ENCODE measurements around the gene CIITA. TPM values are rescaled to one million over a fixed set of nuclear protein-coding genes. Genes with fewer than 3 reads are reported as not detected.
A peak's percentile ranks its signal among the peaks of the same experiment; 100 is the strongest.

The CIITA gene
- total and polyA plus RNA-seq, 10 of the 15 experiments (the other 5 are each of a cell fraction or from before 2014, with no cell fraction given) = 11.5 to 145 (median 49.7) TPM

GRCh38 chr16:10957771-10958482 is 80.9 kb downstream of the CIITA start:
- BruUV-seq (replicated peaks) = no TSS peak
- CTCF ChIA-PET = interaction anchor here (0.6 to 4.6 kb wide), 12 partner anchors 7 to 448 kb away, joined by 3 to 25 read pairs (median 4); partner anchors contain the start of genes DEXI and SOCS1
- Histone ChIP-seq H3K4me1 (ENCODE audit: control insufficient read depth, insufficient read depth, low read length) (peaks cover 34% of the 10 kb centered on the region), H3K36me3 (ENCODE audit: control insufficient read depth in 2 of 2, insufficient read depth in 2 of 2, low read length in 1 of 2) (peaks cover 12 to 14% of the 10 kb centered on the region in 2 experiments), H3K9me3 (replicated peaks; ENCODE audit: control insufficient read depth, insufficient read depth, low read length) (no peaks in the 10 kb centered on the region), H3K27me3 (replicated peaks in 1 of 2; ENCODE audit: control insufficient read depth in 2 of 2, insufficient read depth in 2 of 2, low read length in 1 of 2) (no peaks in the 10 kb centered on the region), H4K20me1 (ENCODE audit: control insufficient read depth, insufficient read depth) (no peaks in the 10 kb centered on the region), H3K27ac (ENCODE audit: control insufficient read depth, insufficient read depth) (peak overlapping the region; percentile 70), H3K4me2 (ENCODE audit: control insufficient read depth, insufficient read depth) (peak overlapping the region; percentile 17; the same call in 1 of the 2 replicates), H3K4me3 (no peak overlapping the region), H3K9ac (ENCODE audit: control insufficient read depth, insufficient read depth, low read length) (no peak overlapping the region), H2AFZ (ENCODE audit: control insufficient read depth, low read depth, low read length) (no peak overlapping the region), H3K79me2 (ENCODE audit: control insufficient read depth, insufficient read depth, low read length) (peaks cover 20% of the 10 kb centered on the region)
- POLR2A ChIA-PET = interaction anchor here (0.5 to 5.1 kb wide), 7 partner anchors 8 to 624 kb away, joined by 3 to 20 read pairs (median 3); partner anchors contain the start of gene CLEC16A
- WGBS (ENCODE audit: insufficient coverage, insufficient replicate concordance, low lambda C conversion rate, missing lambda C conversion rate) = 39% methylated on average over 6 of the region's 6 CpGs
- RAD21 ChIA-PET (ENCODE audit: unreplicated experiment) = interaction anchor here (0.7 to 1.9 kb wide), 13 partner anchors 8 to 447 kb away, joined by 3 to 7 read pairs (median 3); no protein-coding TSS in a partner anchor
- ATAC-seq (peak; percentile 75), FAIRE-seq (no peak), DNase-seq (ENCODE audit: low read depth, low spot score) (no peak)
- intact Hi-C loops (cut with micrococcal nuclease; ENCODE audit: unreplicated experiment) = no loop called here
- in situ Hi-C loops (cut with MboI) = loop anchor here (25.0 kb wide), 1 partner anchor 704 kb away; the partner anchor contains the start of gene SNN
- SMC1A ChIA-PET (ENCODE audit: uncharacterized antibody, unreplicated experiment) = interaction anchor here (0.8 to 2.2 kb wide), 10 partner anchors 9 to 399 kb away, joined by 3 to 9 read pairs (median 4); no protein-coding TSS in a partner anchor
- TF ChIP-seq BACH1 (IDR thresholded peaks at IDR 0.05; ENCODE audit: borderline replicate concordance) = no peak
- no peak for TF ChIP-seq HDAC2 (IDR thresholded peaks at IDR 0.05)
- TF ChIP-seq BMI1 (IDR thresholded peaks at IDR 0.05; ENCODE audit: borderline replicate concordance) = no peak
- no peak for TF ChIP-seq SMAD5 (IDR thresholded peaks at IDR 0.05; ENCODE audit: low read depth)
- peak; percentile 74; the same call in 1 of the 2 replicates for TF ChIP-seq FOXM1 (IDR thresholded peaks at IDR 0.05; ENCODE audit: low read depth, low read length)
- no peak for TF ChIP-seq KDM1A (IDR thresholded peaks at IDR 0.05; ENCODE audit: borderline replicate concordance)
- no peak for TF ChIP-seq YBX1 (IDR thresholded peaks at IDR 0.05)
- no peak for TF ChIP-seq MXI1 (IDR thresholded peaks at IDR 0.05; ENCODE audit: low read depth, low read length)
- TF ChIP-seq MEF2B (IDR thresholded peaks at IDR 0.05; ENCODE audit: partially characterized antibody, poor library complexity, severe bottlenecking) = peak; percentile 61
- TF ChIP-seq SPI1 (IDR thresholded peaks at IDR 0.05; ENCODE audit: borderline replicate concordance, insufficient read depth, low read depth, low read length) = no peak
- no peak for TF ChIP-seq POLR2AphosphoS2 (IDR thresholded peaks at IDR 0.05; ENCODE audit: low read depth, low read length)
- no peak for TF ChIP-seq ZNF622 (IDR thresholded peaks at IDR 0.05)
- no peak; a peak in 1 of 4 replicates for TF ChIP-seq ETV6 (conservative IDR thresholded peaks at IDR 0.05 in 1 of 2, IDR thresholded peaks at IDR 0.05 in 1 of 2; ENCODE audit: borderline replicate concordance in 1 of 2, low read depth in 1 of 2)
- no peak for TF ChIP-seq ZBTB11 (CRISPR knock-in tag; IDR thresholded peaks at IDR 0.05)
- TF ChIP-seq PML (IDR thresholded peaks at IDR 0.05; ENCODE audit: low read length) = peak; percentile 29; the same call in 1 of the 2 replicates
- no peak for TF ChIP-seq RBBP5 (conservative IDR thresholded peaks at IDR 0.05)
- no peak for TF ChIP-seq MLLT1 (IDR thresholded peaks at IDR 0.05)
- TF ChIP-seq SMC3 (IDR thresholded peaks at IDR 0.05; ENCODE audit: borderline replicate concordance, low read length) = no peak
- peak; percentile 82; the same call in 1 of the 2 replicates for TF ChIP-seq NFIC (IDR thresholded peaks at IDR 0.05; ENCODE audit: low read depth, low read length)
- TF ChIP-seq NR2C1 (IDR thresholded peaks at IDR 0.05) = no peak
- TF ChIP-seq CHD4 (IDR thresholded peaks at IDR 0.05) = no peak
